NB4 (cell line): ENCODE data around the gene ADGRL3.

Source experiments
- DNase-seq: peaks from one replicate; pipeline ENCODE4 v3.0.0; 2010; ENCODE audit warnings: low read depth
- H3K4me3 ChIP-seq: one replicate; pipeline ENCODE4 v1.5.1; 2011; ENCODE audit warnings: mild to moderate bottlenecking, low read depth, low read length, moderate library complexity
- MYC ChIP-seq: IDR thresholded peaks from 2 replicates; pipeline ENCODE4 v1.6.1; 2011; ENCODE audit warnings: low read depth, low read length
- POLR2A ChIP-seq: IDR thresholded peaks from 2 replicates; pipeline ENCODE4 v1.6.1; 2011; ENCODE audit warnings: mild to moderate bottlenecking; ENCODE audit not compliant: insufficient read length; ENCODE audit errors: extremely low read depth
- TF ChIP-seq, protein P1 (sequence below): IDR thresholded peaks from 2 replicates; pipeline ENCODE4 v1.6.1; 2011; ENCODE audit warnings: low read depth, low read length
- TF ChIP-seq, protein P2 (sequence below): IDR thresholded peaks from one replicate; pipeline ENCODE4 v1.5.1; 2012; ENCODE audit warnings: low read depth, low read length

Gene ADGRL3

DNA sequence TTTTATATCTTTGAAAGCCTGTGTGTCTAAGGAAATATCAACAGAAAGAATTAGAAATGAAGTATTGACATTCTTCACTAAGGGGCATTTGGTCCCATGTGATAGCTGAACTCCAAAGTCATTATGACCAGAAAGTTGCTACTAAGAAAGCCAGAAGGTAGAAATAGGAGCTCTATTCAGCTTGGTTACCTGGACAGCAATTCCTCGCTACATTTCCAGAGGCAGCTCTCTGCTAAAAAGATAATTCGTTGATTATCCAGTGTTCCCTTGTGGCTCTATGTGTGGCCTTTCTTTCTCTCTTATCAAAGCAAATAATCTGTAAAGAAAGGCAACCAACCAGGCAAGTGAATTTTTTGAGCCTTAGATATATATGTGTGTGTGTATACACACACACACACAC is 341.3 kb downstream of the ADGRL3 start:
- TF ChIP-seq, protein P1, sequence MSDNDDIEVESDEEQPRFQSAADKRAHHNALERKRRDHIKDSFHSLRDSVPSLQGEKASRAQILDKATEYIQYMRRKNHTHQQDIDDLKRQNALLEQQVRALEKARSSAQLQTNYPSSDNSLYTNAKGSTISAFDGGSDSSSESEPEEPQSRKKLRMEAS: no peak
- TF ChIP-seq POLR2A (no peak), MYC (no peak)
- TF ChIP-seq, protein P2, sequence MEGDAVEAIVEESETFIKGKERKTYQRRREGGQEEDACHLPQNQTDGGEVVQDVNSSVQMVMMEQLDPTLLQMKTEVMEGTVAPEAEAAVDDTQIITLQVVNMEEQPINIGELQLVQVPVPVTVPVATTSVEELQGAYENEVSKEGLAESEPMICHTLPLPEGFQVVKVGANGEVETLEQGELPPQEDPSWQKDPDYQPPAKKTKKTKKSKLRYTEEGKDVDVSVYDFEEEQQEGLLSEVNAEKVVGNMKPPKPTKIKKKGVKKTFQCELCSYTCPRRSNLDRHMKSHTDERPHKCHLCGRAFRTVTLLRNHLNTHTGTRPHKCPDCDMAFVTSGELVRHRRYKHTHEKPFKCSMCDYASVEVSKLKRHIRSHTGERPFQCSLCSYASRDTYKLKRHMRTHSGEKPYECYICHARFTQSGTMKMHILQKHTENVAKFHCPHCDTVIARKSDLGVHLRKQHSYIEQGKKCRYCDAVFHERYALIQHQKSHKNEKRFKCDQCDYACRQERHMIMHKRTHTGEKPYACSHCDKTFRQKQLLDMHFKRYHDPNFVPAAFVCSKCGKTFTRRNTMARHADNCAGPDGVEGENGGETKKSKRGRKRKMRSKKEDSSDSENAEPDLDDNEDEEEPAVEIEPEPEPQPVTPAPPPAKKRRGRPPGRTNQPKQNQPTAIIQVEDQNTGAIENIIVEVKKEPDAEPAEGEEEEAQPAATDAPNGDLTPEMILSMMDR: no peak
- no peak overlapping the region for H3K4me3 ChIP-seq
- DNase-seq: no peak

DNA sequence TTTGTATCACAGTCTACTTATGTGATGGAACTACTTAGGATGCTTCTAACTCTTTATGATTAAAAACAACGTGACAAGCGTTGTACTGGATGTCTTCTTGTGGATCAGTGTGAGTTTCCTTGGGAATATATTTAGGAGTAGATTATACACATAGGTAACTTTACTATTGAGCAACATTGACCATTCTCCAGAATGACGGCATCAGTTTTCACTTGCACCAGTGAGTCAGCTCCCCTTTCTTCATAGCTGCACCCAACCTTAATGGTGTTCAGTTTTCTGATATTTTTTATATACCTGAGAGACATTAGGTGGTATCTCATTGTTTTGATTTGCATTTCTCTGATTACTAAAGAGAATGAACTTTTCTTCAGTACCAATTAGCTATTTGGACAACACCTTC is 343.9 kb downstream of the ADGRL3 start:
- H3K4me3 ChIP-seq: no peak overlapping the region
- TF ChIP-seq MYC (no peak), POLR2A (no peak)
- TF ChIP-seq, protein P2: no peak
- TF ChIP-seq, protein P1: no peak

DNA sequence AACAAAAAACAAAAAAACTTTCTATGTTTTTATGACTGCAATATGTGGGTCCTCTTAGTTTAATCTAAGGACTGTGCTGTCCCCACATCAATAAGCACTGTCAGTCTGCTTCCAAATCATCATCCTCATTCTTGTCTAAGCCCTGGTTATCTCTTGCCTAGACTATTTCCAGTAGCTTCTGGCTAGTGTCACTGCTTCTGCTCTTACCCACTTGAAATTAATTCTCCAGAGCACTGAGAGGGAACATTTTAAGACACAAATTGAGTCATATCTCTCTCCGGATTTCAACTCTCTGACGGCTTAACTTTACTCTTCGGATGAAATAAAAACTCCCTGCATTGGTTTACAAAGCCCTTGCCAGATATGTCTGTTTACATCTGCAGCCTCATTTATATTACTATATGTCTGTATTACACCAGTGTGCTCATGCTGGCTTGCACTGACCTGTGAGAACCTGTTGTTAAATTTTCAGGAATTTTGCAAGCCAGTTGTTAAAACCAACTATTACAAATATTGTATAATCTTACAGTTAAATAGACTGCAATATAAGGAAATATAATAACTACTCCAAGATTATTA is 345.9 kb downstream of the ADGRL3 start:
- no peak overlapping the region for H3K4me3 ChIP-seq
- no peak for DNase-seq
- TF ChIP-seq, protein P2: no peak
- TF ChIP-seq POLR2A: no peak
- TF ChIP-seq, protein P1: no peak
- TF ChIP-seq MYC: no peak

More for the DNA sequence above, 343.9 kb downstream of the ADGRL3 start:
- no peak for DNase-seq

DNA sequence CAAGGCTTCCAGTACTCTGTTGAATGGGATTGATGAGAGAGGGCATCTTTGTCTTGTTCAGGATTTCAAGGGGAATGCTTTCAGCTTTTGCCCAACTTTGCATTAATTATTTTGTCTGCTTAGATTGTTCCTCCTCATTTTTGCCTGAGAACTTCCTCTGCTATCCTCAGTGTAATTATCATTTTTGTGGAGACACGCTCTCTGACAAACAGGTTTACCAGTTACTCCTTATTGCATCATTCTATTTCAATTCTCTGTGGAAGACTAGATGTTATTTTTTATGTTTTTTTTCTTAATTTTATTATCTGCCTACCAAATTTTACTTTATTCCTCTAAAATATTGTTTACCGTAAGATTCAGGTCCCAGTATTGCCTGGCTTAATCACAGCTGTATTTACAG is 349.2 kb downstream of the ADGRL3 start:
- DNase-seq: no peak
- no peak overlapping the region for H3K4me3 ChIP-seq
- TF ChIP-seq POLR2A: no peak
- no peak for TF ChIP-seq MYC
- TF ChIP-seq, protein P2: no peak
- TF ChIP-seq, protein P1: no peak

DNA sequence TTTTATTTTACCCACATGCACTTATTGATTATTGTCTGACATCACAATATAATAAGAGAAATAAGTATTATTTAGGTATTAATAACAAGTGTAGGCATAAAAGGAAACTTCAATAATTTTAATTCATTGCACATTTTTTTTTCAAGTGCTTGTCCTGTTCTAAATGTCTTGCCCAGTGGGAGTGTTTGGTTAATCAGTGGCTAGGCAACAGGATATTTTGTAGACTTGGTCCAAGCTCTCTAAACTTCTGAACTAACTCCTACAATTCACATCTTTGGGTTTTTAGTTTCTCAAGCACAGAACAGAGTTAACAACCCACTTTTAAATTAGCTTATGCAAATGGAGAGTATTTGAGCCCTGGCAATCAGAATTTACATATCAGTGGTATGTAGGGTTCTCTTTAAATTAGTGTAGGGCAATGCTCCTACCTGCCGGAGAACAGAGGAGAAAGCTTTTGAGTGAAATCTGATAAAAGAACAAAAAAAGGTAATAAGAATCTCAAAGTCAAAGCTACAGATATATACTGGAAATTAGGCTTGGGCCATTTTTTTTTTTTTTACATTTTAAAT is 353.5 kb downstream of the ADGRL3 start:
- TF ChIP-seq, protein P1: no peak
- TF ChIP-seq POLR2A (no peak), MYC (no peak)
- TF ChIP-seq, protein P2: no peak
- H3K4me3 ChIP-seq: no peak overlapping the region

DNA sequence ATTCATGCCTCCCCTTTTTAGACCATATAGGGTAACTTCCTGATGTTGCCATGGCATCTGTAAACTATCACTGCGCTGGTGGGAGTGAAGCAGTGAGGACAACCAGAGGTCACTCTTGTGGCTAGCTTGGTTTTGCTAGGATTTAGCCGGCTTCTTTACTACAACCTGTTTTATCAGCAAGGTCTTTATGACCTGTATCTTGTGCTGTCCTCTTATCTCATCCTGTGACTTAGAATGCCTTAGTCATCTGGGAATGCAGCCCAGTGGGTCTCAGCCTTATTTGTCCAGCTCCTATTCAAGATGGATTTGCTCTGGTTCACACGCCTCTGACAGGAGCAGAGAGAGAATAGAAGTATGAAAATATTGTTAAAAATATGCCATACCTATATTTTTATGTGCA is 355.7 kb downstream of the ADGRL3 start:
- DNase-seq: no peak
- no peak overlapping the region for H3K4me3 ChIP-seq
- TF ChIP-seq, protein P2: no peak
- TF ChIP-seq POLR2A (no peak), MYC (no peak)
- TF ChIP-seq, protein P1: no peak

More for the DNA sequence above, 353.5 kb downstream of the ADGRL3 start:
- no peak for DNase-seq
